Stimulated activated CD8-positive, alpha-beta memory T cell treated with anti-CD3 and anti-CD28 coated beads, Interleukin-12 subunit alpha, Interleukin-12 subunit beta, amount 100 ng/mL, for 4 hours (primary cell): ENCODE measurements around the gene PSMD4.
"Not testable (repeated sequence)": the region's sequence is repeated elsewhere in the genome, so short reads cannot be mapped to it uniquely, and the experiment has no call there.

Experiments used
- DNase-seq: peaks from one replicate; pipeline ENCODE4 v3.0.0-alpha.2; 2020; ENCODE audit warnings: low read depth

The PSMD4 gene

GRCh38 chr1:151254217-151255213 is at the start of gene PSMD4:
TSS of gene PSMD4 (plus strand) at chr1:151254734. CDS start at chr1:151254783, 49 bp downstream.
- peak; percentile 81 for DNase-seq

GRCh38 chr1:151205381-151205965 is 49.1 kb upstream of the PSMD4 start:
- DNase-seq = not testable (repeated sequence)

- no peak for DNase-seq
Observed at GRCh38 chr1:151210830-151211229, 43.7 kb upstream of the PSMD4 start.

DNA sequence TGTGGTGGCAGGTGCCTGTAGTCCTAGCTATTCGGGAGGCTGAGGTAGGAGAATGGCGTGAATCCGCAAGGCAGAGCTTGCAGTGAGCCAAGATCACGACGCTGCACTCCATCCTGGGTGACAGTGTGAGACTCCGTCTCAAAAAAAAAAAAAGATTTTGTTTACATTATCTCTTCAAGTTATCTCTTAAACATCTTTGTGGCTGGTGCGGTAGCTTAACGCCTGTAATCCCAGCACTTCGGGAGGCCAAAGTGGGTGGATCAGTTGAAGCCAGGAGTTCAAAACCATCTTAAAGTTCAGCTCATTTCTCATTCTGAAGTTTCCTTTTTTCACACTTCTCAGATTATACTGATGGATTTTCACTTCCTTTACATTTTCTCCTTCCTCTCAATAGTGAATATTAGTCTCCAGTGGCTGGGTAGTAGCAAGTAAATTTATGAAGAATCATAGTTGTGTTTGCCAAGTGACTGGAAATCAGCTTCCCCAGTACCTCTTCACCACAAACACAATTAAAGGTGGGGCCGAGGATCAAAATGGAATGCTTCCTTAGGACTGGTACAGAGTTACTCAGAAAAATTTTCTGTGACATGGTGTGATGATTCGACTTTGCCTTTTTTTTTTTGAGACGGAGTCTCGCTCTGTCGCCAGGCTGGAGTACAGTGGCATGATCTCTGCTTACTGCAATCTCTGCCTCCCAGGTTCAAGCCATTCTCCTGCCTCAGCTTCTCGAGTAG is 42.4 kb upstream of the PSMD4 start:
- DNase-seq = no peak

DNA sequence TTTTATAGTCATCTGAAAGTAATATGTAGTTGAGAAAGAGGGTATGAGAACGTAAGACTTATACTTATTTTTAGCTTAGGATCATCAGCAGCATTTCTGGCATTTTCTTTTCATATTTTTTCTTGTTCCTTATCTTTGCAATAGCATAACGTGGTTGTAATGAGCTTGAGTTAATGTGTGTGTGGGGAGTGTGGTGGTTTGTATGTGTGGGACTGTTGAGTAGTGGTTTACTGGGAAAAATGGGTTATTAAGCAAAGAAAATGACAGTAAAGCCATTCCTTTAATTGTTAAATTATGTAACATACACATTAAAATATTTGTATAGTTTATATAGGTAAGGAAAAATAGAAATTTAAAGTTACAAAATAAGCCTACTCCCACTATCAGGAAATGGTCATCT is 41.0 kb upstream of the PSMD4 start:
- DNase-seq = no peak

- no peak for DNase-seq
Observed at GRCh38 chr1:151221616-151222015, 32.9 kb upstream of the PSMD4 start.

DNA sequence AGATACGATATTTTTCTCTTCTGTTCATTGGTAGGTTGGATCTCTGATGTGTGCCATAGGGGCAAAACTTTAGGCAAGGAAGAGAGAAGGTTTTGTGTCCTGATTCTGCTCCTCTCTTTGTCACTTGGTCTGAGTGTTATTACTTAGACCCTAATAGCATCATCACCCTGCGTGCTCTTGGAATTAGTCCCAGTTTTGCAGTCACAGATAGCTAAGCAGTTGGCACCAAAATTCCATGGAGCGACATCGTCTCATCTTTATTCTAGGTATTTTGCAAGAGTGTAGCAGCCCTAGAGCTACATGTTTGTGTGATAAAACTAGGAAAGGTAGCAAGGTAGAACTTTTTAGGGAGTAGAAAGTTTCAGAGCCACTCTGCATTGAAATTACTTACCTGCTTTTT is 32.4 kb upstream of the PSMD4 start:
- DNase-seq = no peak

DNA sequence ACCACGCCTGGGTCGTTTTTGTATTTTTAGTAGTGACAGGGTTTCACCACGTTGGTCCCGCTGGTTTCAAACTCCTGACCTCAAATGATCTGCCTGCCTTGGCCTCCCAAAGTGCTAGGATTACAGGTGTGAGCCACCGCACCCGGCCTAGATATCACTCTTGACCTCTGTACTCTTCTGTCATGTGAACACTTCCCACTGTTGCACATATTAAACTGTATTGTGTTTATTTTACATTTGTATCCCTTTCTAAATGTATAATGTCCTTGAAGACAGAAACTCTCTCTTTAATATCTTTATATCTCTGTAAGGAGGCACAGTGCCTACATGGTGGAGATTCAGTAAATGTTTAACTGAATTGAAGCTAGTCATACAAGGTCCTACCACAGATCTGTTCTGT is 19.3 kb upstream of the PSMD4 start:
- no peak for DNase-seq

DNA sequence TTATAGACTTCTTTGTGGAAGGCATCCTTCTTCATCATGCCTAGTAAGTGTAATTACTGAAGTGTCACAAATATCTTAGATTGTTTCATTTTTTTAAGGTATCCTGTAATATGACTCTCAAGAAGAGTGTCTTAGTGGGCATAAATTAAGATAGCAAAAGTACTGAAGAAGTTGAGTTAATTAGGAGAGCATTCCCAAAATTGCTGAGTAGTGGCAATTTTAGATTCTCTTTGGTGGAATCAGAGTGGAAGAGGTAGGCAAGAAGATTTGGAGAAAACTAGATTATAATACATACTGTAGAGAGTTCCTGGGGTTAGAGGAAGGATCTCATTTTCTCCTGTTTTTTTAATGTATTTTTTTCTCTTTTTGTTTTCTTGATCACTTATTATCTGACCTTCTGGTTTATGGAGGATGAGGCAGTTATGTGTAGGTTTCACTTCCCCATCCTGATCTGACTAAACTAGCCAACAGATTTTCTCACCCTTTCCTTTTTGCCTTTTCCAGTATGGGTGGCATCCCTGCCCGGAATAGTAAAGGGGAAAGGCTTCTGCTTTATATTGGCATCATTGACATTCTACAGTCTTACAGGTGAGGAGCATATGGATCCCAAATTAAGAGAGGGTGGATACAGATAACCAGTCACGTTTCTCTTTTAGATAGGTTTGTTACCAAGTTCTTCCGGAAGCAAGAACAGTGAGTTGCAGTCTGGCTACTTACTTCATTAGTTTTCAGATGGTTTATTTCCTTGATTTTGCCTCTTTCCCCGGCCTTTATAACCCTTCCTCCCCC is 16.7 kb upstream of the PSMD4 start:
- no peak for DNase-seq

GRCh38 chr1:151238467-151238739 is 16.1 kb upstream of the PSMD4 start:
- no peak for DNase-seq

DNA sequence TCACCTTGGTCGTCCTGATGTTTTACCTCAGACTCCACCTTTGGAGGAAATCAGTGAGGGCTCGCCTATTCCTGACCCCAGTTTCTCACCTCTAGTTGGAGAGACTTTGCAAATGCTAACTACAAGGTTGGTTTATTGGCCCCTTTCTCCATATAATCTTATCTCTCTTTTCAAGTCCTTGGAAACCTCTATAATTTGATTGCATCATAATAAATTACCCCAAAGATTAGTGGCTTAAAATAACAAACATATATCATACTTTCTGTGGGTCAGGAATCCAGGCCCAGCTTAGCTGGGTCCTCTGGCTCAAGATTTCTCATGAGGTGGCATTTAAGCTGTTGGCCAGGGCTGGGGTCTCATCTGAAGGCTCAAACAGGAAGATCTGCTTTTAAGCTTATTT is 12.1 kb upstream of the PSMD4 start:
- no peak for DNase-seq

DNA sequence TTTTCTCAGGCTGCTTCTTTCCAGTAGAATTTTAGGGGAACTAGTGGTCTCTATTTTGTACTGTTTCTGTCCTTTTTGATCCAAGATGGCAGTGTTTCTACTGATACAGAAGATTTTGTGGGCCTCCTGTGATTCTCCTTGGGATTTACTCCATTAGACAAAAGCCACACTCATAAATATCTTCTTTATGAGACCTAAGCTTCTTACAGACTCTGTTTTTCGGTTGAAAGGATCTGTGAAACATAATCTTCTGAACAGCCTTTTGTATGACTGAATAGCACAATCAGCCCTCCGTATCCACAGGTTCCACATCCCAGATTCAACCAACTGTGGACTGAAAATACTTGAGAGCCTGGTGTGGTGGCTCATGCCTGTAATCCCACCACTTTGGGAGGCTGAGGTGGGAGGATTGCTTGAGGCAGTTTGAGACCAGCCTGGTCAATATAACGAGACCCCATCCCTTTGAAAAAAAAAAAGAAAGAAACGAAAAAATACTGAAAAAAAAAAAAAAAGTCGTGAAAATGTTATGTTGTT is 10.8 kb upstream of the PSMD4 start:
- no peak for DNase-seq

DNA sequence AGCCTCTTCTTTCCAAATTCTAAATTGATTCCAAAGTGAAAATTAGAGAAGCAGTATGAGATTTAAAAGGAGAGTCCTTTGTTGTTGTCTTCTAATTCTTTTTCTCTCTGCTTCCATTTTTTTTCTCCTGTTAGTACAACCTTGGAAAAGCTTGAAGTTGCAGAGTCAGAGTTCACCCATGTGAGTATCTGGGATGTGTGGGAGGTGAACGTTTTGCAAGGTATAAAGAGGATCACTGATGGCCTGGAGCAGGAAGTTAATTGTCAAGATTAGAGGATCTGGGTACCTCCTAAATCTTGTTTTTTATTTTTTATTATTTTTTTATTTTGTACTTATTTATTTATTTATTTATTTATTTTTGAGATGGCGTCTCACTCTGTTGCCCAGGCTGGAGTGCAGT is 7.7 kb upstream of the PSMD4 start:
- no peak for DNase-seq

- DNase-seq = peak; percentile 16
Observed at GRCh38 chr1:151251656-151252470, 2.7 kb upstream of the PSMD4 start.

- DNase-seq = no peak
Observed at GRCh38 chr1:151255381-151255780, 847 bp downstream of the PSMD4 start.

DNA sequence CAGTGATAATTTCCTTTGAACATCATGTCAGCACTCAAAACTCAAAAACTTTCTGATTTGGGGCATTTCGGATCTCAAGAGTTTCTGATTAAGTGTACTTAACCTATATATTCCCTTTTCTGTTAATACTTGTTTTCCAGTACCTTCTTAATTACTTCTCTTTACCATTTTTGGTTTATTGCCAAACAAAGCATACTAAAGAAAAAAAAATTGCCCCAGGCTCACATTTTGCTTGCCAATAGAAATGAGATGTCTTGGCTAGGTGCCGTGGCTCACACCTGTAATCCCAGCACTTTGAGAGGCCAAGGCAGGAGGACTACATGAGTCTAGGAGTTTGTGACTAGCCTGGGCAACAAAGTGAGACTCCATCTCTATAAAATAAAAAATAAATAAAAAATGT is 4.8 kb downstream of the PSMD4 start:
- DNase-seq = no peak

- no peak for DNase-seq
Observed at GRCh38 chr1:151265446-151266236, 11.1 kb downstream of the PSMD4 start.

DNA sequence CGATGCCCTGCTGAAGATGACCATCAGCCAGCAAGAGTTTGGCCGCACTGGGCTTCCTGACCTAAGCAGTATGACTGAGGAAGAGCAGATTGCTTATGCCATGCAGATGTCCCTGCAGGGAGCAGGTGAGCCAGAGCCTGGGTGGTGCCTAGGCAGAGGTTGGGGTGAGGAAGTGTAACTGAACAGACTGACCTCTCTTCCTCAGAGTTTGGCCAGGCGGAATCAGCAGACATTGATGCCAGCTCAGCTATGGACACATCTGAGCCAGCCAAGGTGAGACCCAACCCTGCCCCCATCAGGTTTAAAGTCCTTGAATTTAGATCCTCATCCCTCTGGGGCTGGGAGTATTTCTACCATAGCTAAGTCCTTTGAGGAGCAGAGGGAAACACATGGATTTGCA is 11.8 kb downstream of the PSMD4 start:
- DNase-seq = no peak

DNA sequence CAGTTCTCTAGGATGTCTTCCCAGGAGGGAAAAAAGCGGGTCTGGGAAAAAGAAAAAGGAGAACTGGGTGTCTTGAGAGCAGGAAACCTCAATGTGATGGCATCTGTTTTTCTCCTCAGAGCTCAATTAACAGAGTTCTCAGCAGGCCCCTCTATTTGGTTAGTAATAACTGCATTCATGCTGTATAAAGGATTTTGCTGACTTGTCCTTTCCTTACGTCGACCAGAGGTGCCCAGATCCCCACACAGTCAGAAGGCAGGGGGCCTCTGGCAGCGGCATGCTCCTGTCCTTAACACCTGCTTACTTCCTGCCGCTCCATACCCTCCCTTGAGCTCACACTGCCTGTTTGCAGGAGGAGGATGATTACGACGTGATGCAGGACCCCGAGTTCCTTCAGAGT is 12.3 kb downstream of the PSMD4 start:
- no peak for DNase-seq

GRCh38 chr1:151267760-151268159 is 13.2 kb downstream of the PSMD4 start:
- no peak for DNase-seq
